Ovary (tissue), 9 donors: Measurements from ENCODE around the gene FXYD1. TPM values are rescaled to one million over a fixed set of nuclear protein-coding genes. Genes with fewer than 3 reads are reported as not detected.

ENCODE experiments used
- DNase-seq, 5 donors: peaks; one replicate each; pipeline ENCODE4 v3.0.0-alpha.2; 2019 to 2020
- H3K27ac ChIP-seq, 2 donors: fragments of 200-600 bp; one replicate each; pipeline versions ENCODE4 v1.5.1 to v1.8.0; 2019 to 2022
- H3K27me3 ChIP-seq: fragments of 200-600 bp; one replicate; pipeline ENCODE4 v1.8.0; 2022
- H3K36me3 ChIP-seq: fragments of 200-600 bp; sonication (generic); one replicate; pipeline ENCODE4 v1.5.1; 2019
- H3K4me1 ChIP-seq: one replicate; pipeline ENCODE4 v1.8.1; 2013; ENCODE audit warnings: mild to moderate bottlenecking, moderate library complexity; ENCODE audit not compliant: insufficient read depth
- H3K4me3 ChIP-seq: fragments of 200-600 bp; sonication (generic); one replicate; pipeline ENCODE4 v1.5.1; 2017
- H3K9me3 ChIP-seq, 2 donors: fragments of 200-600 bp in 1 of 2; sonication (generic) in 1 of 2; one replicate each; pipeline versions ENCODE4 v1.5.1 to v1.8.1; 2013 to 2019; ENCODE audit warnings: mild to moderate bottlenecking in 1 of 2, moderate library complexity in 1 of 2
- CTCF ChIP-seq, 3 donors: fragments of 450-650 bp in 2 of 3; fragments of 200-600 bp in 1 of 3; IDR thresholded peaks; one replicate each; pipeline versions ENCODE4 v1.5.1 to v1.8.0; 2016 to 2022; ENCODE audit warnings: antibody characterized with exemption in 3 of 3, mild to moderate bottlenecking in 1 of 3
- EP300 ChIP-seq: sonication (generic); formaldehyde crosslinking; IDR thresholded peaks from one replicate; pipeline ENCODE4 v1.6.1; 2017; ENCODE audit warnings: antibody characterized with exemption
- POLR2A ChIP-seq: fragments of 450-650 bp; IDR thresholded peaks from one replicate; pipeline ENCODE4 v1.6.1; 2017; ENCODE audit warnings: antibody characterized with exemption, mild to moderate bottlenecking, moderate library complexity
- WGBS, 3 donors: extraction: QIAGEN DNeasy Blood & Tissue Kit in 1 of 3; methylation state at CpG; one replicate each; pipeline versions ENCODE4 v1.1.5 to v1.1.7; 2013 to 2017; 5-methylcytosine and 5-hydroxymethylcytosine counted together
- intact Hi-C, 4 donors: fragments of 100-400 bp; cut with DNase I; formaldehyde crosslinking; loops; one replicate each; pipeline versions ENCODE4 v1.11.0 to v1.15.1; 2022 to 2023
- polyA plus RNA-seq, 2 donors: library from polyadenylated mRNA; stranded (reverse); fragments of 200-250 nt in 1 of 2; fragments of 350-450 nt in 1 of 2; fragmentation: Illumina TruSeq in 1 of 2; extraction: RNeasy Lipid Tissue Mini Kit (QIAGEN cat#74804) in 1 of 2; gene quantifications; one replicate each; pipeline ENCODE4 v1.2.3, GENCODE V29; 2013 to 2014
- total RNA-seq, 7 donors: library from RNA; depleted of rRNA in 2 of 7; stranded (reverse); fragments of >200 nt in 2 of 7; fragmentation: NEBNext Ultra II Directional in 3 of 7; extraction: Animal tissue kit (Norgen Biotek cat#: 25700) in 3 of 7; gene quantifications; one replicate each; pipeline versions ENCODE4 v1.1.0 to v1.2.4, GENCODE V29; 2016 to 2023
- donor health status: DM: no; HTN: no; CAD: no; lungs with moderate emphysema.
- donor health status: DM: no; HTN: no; CAD: no.
- donor health status: Bipolar disorder and iron deficiency.
- donor health status: DM: yes; HTN: yes; CAD: no.
- donor health status: DM: no; HTN: no; CAD: no.
- donor health status: DM: yes; HTN: yes; CAD: no.

The FXYD1 gene
- total and polyA plus RNA-seq, 9 donors = 26.7 to 204 (median 95.8) TPM

- no peaks in the 10 kb centered on the region for H3K27me3 ChIP-seq
- no peak overlapping the region for H3K4me3 ChIP-seq
- H3K36me3 ChIP-seq = no peaks in the 10 kb centered on the region
- DNase-seq = no peak
- H3K9me3 ChIP-seq = peaks cover 0 to 8% of the 10 kb centered on the region in 2 donors
- WGBS, 3 donors = 48 to 65% (median 60%) methylated on average over 2 of the region's 2 CpGs
- no peak for TF ChIP-seq EP300
- TF ChIP-seq POLR2A = no peak
- no peak for TF ChIP-seq CTCF (IDR thresholded peaks at IDR 0.05)
- H3K27ac ChIP-seq = no peak overlapping the region
- no peaks in the 10 kb centered on the region for H3K4me1 ChIP-seq
- intact Hi-C loops = no loop called here
These were observed 40.1 kb downstream of the FXYD1 start for GRCh38 chr19:35178701-35179100.

- no peaks in the 10 kb centered on the region for H3K27me3 ChIP-seq
- no peaks in the 10 kb centered on the region for H3K36me3 ChIP-seq
- no peak for DNase-seq
- H3K27ac ChIP-seq = no peak overlapping the region
- no peak for TF ChIP-seq EP300
- no peak for TF ChIP-seq CTCF (IDR thresholded peaks at IDR 0.05)
- no peak for TF ChIP-seq POLR2A
- intact Hi-C loops = no loop called here
- WGBS, 3 donors = 52 to 66% (median 53%) methylated on average over 3 of the region's 3 CpGs
- H3K4me3 ChIP-seq = no peak overlapping the region
- H3K9me3 ChIP-seq = peaks cover 0 to 8% of the 10 kb centered on the region in 2 donors
- no peaks in the 10 kb centered on the region for H3K4me1 ChIP-seq
These were observed 41.2 kb downstream of the FXYD1 start for GRCh38 chr19:35179830-35180229.

GRCh38 chr19:35181387-35181786 lies 42.8 kb downstream of the FXYD1 start:
- Histone ChIP-seq H3K9me3 (peaks cover 0 to 8% of the 10 kb centered on the region in 2 donors), H3K27ac (no peak overlapping the region), H3K4me3 (no peak overlapping the region), H3K36me3 (no peaks in the 10 kb centered on the region), H3K27me3 (no peaks in the 10 kb centered on the region), H3K4me1 (no peaks in the 10 kb centered on the region)
- DNase-seq = no peak
- intact Hi-C loops = no loop called here
- TF ChIP-seq POLR2A (no peak), EP300 (no peak), CTCF (IDR thresholded peaks at IDR 0.05) (no peak)
- 77 to 92% (median 85%) methylated on average over 1 of the region's 1 CpG for WGBS, 3 donors

GRCh38 chr19:35184267-35184666 lies 45.6 kb downstream of the FXYD1 start:
- Histone ChIP-seq H3K36me3 (no peaks in the 10 kb centered on the region), H3K4me1 (no peaks in the 10 kb centered on the region), H3K4me3 (no peak overlapping the region), H3K27ac (no peak overlapping the region), H3K27me3 (no peaks in the 10 kb centered on the region), H3K9me3 (peaks cover 0 to 8% of the 10 kb centered on the region in 2 donors)
- TF ChIP-seq CTCF (IDR thresholded peaks at IDR 0.05) = no peak
- no peak for TF ChIP-seq POLR2A
- no peak for TF ChIP-seq EP300
- DNase-seq = no peak
- intact Hi-C loops = no loop called here
- 65 to 77% (median 71%) methylated on average over 1 of the region's 1 CpG for WGBS, 3 donors

- Histone ChIP-seq H3K27me3 (no peaks in the 10 kb centered on the region), H3K27ac (no peak overlapping the region), H3K9me3 (peaks cover 0 to 8% of the 10 kb centered on the region in 2 donors), H3K4me3 (no peak overlapping the region), H3K36me3 (no peaks in the 10 kb centered on the region), H3K4me1 (no peaks in the 10 kb centered on the region)
- no peak for DNase-seq
- intact Hi-C loops = no loop called here
- 61 to 77% (median 69%) methylated on average over 2 of the region's 2 CpGs for WGBS, 3 donors
- TF ChIP-seq CTCF (IDR thresholded peaks at IDR 0.05) (no peak), POLR2A (no peak), EP300 (no peak)
These were observed 46.3 kb downstream of the FXYD1 start for GRCh38 chr19:35184884-35185283.
